Measurements from ENCODE around the gene NDUFV1. TPM values are rescaled to one million over a fixed set of nuclear protein-coding genes. Genes with fewer than 3 reads are reported as not detected.
"Not testable (repeated sequence)": the region's sequence is repeated elsewhere in the genome, so short reads cannot be mapped to it uniquely, and the experiment has no call there.

The NDUFV1 gene
- 90.1 TPM for total RNA-seq

DNA sequence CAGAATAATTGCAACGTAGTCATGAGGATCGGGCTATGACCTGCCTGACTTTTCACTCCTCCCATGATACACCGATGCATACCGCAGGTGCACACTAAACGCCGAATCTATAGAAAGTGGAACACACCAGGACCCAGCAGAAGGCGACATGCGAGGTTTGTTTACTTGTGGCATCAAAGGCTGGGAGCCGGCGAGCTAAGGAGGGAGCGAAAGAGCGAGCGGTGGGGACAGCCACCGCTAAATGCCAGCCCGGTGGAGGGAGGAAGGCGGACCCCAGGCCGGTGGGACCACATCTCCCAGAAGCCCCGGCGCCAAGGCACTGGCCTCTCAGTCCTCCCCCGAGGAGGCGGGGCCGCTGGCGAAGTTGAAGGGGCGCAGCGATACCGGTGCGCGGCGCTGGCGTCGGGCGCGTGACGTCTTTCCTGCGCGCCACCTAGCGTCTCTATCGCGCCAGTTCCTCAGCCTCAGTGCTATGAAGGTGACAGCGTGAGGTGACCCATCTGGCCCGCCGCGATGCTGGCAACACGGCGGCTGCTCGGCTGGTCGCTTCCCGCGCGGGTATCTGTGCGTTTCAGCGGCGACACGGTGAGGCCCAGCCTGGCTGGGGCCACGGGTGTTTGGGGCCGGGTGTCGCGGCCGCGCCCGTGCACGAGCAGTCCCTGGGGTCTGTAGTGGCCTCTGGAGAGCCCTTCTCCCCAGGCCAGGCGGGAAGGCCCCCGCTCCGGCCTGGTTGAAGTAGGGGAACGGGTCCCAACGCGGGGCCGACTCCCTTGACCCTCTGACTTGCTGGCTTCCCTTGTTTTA is at the start of gene NDUFV1:
NDUFV1 (plus strand) TSS at position 445 of the 804 bp plus-strand sequence; CDS start at position 514, 69 bp downstream.
- Histone ChIP-seq H3K4me3 (ENCODE audit: low read length) (peak within 1 kb of the TSS; percentile 76), H3K9me3 (ENCODE audit: low read depth, low read length) (no peaks in the 10 kb centered on the region), H3K27me3 (ENCODE audit: insufficient read depth, low read length) (no peaks in the 10 kb centered on the region), H3K4me1 (ENCODE audit: insufficient read depth, low read length) (peaks cover 19% of the 10 kb centered on the region)

DNA sequence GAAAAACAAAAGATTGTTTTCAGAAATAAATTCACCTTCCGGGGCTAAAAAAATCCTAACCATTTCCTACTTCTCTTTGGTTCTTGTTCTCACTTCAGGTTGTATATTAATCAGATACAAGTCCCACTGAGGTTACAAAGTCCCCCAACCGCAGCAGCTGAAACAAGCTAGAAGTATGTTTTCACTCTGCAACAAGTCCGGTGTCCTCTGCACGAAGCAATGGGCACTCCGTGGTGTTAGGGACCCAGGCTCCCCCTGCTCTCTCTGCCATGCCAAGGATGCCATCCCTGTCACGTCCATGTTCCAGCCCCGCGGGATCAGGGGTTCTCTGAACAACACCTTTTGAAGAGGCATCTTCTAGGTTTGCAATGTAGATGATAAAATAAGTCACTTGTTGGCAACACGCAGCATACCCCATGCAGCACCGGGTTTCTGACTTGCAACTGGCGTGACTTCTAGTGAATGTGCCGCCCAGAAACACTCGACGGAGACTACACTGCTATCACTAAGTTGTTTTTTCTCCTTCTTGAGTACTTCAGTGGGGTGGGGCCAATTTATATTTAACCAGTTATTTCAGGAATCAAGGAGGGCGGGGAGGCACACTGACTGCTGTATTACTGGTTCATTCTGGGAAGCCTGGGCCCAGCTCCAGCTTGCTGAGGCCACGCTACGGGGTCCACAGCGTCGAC is 48.5 kb upstream of the NDUFV1 start:
- H3K9me3 ChIP-seq (ENCODE audit: low read depth, low read length): no peaks in the 10 kb centered on the region
- no peak overlapping the region for H3K4me3 ChIP-seq (ENCODE audit: low read length)
- no peaks in the 10 kb centered on the region for H3K27me3 ChIP-seq (ENCODE audit: insufficient read depth, low read length)
- no peaks in the 10 kb centered on the region for H3K4me1 ChIP-seq (ENCODE audit: insufficient read depth, low read length)

DNA sequence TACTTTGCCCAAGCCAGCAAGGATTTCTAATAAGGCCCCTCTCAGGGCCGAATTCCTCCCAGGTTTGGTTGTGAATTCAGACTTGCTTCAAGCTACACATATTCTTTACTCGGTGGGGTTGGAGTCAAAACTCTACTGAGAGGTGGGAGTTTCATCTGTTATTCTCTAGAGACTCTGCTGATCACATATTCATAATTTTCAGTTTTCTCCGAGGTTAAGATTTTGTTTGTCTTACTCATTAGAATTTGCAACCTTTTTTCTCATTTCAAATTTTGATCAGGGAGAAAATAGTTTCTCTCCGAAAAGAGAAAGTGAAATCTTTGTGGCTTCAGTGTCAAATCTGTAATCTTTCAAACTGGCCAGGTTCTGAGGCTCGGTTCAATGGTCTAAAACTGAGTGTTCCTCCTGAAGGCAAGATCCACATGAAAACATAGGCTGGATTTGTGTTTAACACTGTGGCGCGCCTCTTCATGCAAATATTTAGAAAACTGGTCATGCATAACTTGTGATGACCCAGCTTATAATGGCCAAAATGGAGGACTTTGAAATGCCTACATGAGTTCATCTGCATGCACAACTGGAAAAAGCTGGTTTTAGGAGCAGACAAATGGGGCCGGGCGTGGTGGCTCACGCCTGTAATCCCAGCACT is 44.6 kb upstream of the NDUFV1 start:
- H3K27me3 ChIP-seq (ENCODE audit: insufficient read depth, low read length): no peaks in the 10 kb centered on the region
- no peaks in the 10 kb centered on the region for H3K9me3 ChIP-seq (ENCODE audit: low read depth, low read length)
- H3K4me1 ChIP-seq (ENCODE audit: insufficient read depth, low read length): no peaks in the 10 kb centered on the region
- H3K4me3 ChIP-seq (ENCODE audit: low read length): no peak overlapping the region

DNA sequence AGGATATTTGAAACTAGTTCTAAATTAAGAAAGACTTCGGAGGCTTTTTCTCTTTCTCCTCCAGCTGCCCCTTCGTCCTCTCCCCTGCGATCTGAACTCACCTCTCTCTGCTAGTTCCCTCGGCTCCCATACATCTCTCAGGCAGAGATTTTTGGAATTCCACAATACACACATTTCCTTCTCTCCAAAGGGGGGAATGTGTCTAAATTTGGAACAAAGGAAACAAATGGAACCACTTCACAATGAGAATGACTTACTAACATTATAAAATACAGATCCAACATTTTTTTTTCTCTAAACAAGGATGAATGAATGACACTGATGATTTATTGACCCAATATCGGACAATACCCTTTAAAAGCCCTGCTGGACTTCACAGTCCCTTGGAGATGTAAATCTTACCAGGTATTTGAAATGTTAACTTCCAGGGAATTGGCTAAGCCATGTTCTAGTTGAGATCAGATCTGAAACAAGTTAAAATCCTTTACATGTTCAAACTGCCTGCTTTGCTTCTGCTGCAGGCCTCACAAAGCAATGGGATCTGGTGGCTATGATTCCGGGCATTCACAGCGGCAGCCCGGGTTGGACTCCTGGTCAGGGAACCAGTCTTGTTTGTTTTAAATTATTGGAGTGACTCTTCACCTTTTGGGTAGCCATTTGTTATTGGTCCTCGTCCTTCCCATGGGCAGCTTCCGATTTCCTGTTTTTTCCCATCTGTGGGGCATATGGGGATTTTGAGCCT is 43.6 kb upstream of the NDUFV1 start:
- Histone ChIP-seq H3K9me3 (ENCODE audit: low read depth, low read length) (no peaks in the 10 kb centered on the region), H3K4me3 (ENCODE audit: low read length) (no peak overlapping the region), H3K27me3 (ENCODE audit: insufficient read depth, low read length) (no peaks in the 10 kb centered on the region), H3K4me1 (ENCODE audit: insufficient read depth, low read length) (no peaks in the 10 kb centered on the region)

DNA sequence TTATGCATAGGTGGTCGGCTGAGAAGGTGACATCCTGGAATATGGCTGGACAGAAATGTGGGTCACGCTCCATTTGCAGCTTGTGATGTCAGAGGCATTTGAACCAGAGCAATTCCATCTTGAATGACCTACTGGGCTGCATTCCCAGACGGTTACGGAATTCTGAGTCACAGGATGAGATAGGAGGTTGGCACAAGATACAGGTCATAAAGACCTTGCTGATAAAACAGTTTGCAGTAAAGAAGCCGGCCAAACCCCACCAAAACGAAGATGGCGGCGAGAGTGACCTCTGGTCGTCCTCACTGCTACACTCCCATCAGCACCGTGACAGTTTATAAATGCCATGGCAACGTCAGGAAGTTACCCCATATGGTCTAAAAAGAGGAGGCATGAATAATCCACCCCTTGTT is 43.0 kb upstream of the NDUFV1 start:
- not testable (repeated sequence) for H3K4me1 ChIP-seq (ENCODE audit: insufficient read depth, low read length); H3K4me3 ChIP-seq (ENCODE audit: low read length); H3K27me3 ChIP-seq (ENCODE audit: insufficient read depth, low read length); H3K9me3 ChIP-seq (ENCODE audit: low read depth, low read length)

DNA sequence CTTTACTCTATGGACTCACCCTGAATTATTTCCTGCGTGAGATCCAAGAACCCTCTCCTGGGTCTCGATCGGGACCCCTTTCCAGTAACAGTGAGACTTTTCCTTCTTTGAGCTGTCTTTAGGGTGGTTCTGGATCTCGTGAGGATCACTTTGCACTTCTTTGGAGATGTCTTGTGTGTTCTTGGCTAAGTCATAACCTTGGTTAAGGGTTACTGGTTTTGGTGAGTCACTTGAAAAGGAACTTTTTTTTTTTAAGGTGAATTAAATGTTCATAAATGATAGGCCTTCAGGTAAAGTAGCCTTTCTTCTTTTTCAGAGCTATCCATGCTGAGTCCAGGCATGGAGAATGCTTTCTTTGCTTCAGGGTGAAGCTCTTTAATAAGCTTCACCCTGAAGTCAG is 42.5 kb upstream of the NDUFV1 start:
- Histone ChIP-seq H3K4me1 (ENCODE audit: insufficient read depth, low read length) (no peaks in the 10 kb centered on the region), H3K4me3 (ENCODE audit: low read length) (no peak overlapping the region), H3K27me3 (ENCODE audit: insufficient read depth, low read length) (no peaks in the 10 kb centered on the region), H3K9me3 (ENCODE audit: low read depth, low read length) (no peaks in the 10 kb centered on the region)

DNA sequence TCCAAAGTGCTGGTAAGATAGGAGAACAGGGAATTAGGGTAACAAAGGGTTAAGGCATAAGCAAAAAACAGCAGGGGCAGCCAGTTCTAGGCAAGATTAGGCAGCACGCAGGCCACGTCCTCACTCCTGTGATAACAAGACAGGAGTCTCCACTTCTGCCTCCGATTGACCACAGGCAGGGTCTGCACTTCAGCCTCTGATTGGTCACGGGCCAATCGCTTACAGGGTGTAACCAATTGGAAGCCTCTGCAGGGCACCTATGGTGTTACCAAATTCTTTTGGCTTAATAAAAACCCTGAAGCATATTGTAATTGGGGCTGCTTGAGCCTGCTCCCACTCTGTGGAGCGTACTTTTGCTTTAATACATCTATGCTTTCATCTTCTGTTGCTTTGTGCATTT is 35.3 kb upstream of the NDUFV1 start:
- H3K9me3 ChIP-seq (ENCODE audit: low read depth, low read length): no peaks in the 10 kb centered on the region
- peaks cover 12% of the 10 kb centered on the region for H3K27me3 ChIP-seq (ENCODE audit: insufficient read depth, low read length)
- H3K4me3 ChIP-seq (ENCODE audit: low read length): no peak overlapping the region
- H3K4me1 ChIP-seq (ENCODE audit: insufficient read depth, low read length): no peaks in the 10 kb centered on the region

DNA sequence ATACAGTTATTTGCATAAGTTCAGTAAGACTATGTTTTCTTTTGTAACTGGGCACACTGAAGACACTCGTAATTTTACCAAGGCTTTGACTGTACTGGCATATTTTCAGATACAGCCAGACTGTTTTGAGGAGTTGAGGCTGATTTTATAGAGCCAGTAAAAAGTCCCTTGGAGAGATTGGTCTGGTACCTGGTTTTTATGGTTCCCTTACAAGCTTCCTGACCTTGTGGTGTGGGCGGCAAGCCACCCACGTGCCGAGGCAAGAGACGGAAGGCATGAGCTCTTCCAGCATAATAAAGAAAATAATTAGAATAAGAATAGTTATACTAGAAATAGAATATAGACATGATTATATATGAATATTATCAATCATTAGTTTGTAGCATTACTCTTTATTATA is 34.4 kb upstream of the NDUFV1 start:
- H3K4me1 ChIP-seq (ENCODE audit: insufficient read depth, low read length): no peaks in the 10 kb centered on the region
- no peak overlapping the region for H3K4me3 ChIP-seq (ENCODE audit: low read length)
- no peaks in the 10 kb centered on the region for H3K9me3 ChIP-seq (ENCODE audit: low read depth, low read length)
- H3K27me3 ChIP-seq (ENCODE audit: insufficient read depth, low read length): peaks cover 13% of the 10 kb centered on the region

DNA sequence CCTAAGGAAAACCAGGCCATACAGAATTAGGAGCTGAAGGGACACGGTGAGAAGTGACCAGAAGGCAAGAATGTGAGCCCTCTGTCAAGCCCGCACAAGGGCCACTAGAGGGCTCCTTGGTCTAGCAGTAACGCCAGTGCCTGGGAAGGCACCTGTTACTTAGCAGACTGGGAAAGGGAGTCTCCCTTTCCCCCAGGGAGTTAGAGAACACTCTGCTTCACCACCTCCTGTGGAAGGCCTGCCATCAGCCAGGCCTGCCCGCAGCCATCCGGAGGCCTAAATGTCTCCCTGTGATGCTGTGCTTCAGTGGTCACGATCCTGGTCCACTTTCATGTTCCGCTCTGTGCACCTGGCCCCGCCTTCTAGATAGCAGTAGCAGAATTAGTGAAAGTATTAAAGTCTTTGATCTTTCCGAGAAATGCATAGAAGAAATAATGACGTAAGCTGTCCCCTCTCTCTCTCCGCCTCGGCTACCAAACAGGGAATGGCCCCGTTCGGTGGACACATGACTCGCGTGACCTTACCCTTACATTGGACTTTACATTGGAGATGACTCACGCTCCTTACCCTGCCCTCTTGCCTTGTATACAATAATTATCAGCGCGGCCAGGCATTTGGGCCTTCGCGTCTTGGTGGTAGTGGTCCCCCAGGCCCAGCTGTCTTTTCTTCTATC is 33.9 kb upstream of the NDUFV1 start:
- H3K4me3 ChIP-seq (ENCODE audit: low read length): no peak overlapping the region
- H3K27me3 ChIP-seq (ENCODE audit: insufficient read depth, low read length): peaks cover 13% of the 10 kb centered on the region
- H3K9me3 ChIP-seq (ENCODE audit: low read depth, low read length): no peaks in the 10 kb centered on the region
- H3K4me1 ChIP-seq (ENCODE audit: insufficient read depth, low read length): no peaks in the 10 kb centered on the region

DNA sequence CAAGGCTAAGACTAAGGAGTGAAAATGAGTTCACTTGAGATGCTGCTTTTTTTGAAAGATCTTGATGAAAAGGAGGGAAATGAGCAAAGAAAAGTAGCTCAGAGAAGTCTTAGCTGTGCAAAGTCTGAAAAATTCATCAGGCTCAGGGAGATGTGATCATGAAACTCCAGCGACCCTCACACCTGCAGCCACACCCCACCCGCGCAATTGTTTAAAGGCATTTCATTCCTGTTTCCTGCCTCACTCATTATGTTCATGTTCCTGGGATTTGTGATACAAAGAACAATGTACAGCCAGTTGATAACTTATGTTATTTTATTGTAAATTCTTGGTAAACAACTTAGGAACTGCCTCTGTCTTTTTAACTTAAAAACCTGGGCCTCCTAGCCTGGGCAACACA is 31.8 kb upstream of the NDUFV1 start:
- Histone ChIP-seq H3K4me3 (ENCODE audit: low read length) (no peak overlapping the region), H3K4me1 (ENCODE audit: insufficient read depth, low read length) (peaks cover 10% of the 10 kb centered on the region), H3K27me3 (ENCODE audit: insufficient read depth, low read length) (peaks cover 13% of the 10 kb centered on the region), H3K9me3 (ENCODE audit: low read depth, low read length) (no peaks in the 10 kb centered on the region)

DNA sequence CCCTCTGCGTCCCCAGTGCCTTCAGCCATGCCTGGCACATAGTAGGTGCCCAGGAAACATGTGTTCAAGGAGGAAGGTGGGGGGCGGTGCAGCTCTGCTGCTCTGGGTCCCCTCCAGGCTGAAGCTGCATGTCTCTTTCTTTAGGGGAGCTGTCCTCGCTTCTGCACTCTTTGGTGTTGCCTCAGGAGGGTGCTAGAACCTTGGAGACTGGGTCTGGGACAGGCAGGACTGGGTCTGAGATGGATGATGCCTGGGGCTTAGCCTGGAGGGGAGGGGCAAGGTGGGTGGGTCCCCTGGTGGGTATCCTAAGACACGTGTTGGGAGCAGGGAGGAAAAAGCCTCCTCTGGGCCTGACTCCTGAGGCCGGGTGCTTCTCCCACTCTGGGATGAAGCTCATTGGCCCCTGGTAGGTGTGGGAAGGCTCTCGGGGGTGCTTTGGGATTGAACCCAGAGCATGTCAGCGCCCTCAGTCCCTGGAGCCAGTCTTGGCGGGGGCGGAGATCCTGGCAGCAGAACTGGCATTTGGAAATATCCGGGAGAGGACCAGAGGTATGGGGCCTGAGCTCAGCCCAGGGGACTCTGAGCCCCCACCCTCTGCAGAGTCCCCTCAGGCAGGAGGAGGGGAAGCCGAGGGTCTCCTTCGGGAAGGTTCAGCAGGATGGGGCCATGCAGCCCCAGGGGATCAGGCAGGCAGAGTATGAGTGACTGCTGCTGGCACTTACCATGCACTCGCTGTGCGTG is 29.8 kb upstream of the NDUFV1 start:
- Histone ChIP-seq H3K4me3 (ENCODE audit: low read length) (no peak overlapping the region), H3K27me3 (ENCODE audit: insufficient read depth, low read length) (peaks cover 6% of the 10 kb centered on the region), H3K4me1 (ENCODE audit: insufficient read depth, low read length) (peaks cover 11% of the 10 kb centered on the region), H3K9me3 (ENCODE audit: low read depth, low read length) (no peaks in the 10 kb centered on the region)

DNA sequence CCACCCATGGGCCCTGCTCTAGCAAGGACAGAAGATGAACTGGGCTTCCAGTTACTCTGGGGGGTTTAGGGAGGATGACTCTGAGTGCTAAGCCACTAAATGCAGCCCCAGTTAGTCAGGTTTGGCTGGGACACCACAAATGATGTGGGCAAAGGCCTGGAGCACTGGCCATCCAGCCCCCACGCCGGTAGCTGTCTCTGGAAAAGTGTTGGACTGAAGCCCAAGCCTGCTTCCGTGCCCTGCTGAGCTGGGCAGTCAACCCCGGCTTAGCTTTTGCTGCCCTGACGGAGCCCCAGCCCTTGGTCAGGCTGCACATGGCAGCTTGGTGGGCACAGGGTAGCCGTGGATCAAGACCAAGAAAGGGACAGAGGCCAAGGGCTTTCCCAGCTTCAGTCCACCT is 28.8 kb upstream of the NDUFV1 start:
- H3K4me3 ChIP-seq (ENCODE audit: low read length): no peak overlapping the region
- no peaks in the 10 kb centered on the region for H3K9me3 ChIP-seq (ENCODE audit: low read depth, low read length)
- peaks cover 21% of the 10 kb centered on the region for H3K4me1 ChIP-seq (ENCODE audit: insufficient read depth, low read length)
- H3K27me3 ChIP-seq (ENCODE audit: insufficient read depth, low read length): peaks cover 2% of the 10 kb centered on the region

DNA sequence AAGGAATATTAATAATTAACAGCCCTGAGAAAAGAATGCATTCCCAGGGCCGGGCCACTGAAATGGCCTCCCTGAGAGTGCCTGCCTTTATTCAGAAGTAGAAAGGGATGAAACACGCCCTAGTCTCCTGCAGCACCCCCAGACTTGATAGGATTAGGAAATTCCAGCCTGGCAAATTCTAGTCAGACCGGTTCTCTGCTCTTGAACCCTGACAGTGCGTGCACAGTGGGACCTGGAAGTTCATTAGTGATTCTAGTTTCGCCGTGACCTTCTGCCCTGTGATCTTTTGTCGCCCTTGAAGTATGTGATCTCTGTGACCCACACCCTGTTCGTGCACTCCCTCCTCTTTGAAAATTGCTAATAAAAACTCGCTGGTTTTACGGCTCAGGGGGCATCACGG is 25.3 kb upstream of the NDUFV1 start:
- peaks cover 47% of the 10 kb centered on the region for H3K4me1 ChIP-seq (ENCODE audit: insufficient read depth, low read length)

DNA sequence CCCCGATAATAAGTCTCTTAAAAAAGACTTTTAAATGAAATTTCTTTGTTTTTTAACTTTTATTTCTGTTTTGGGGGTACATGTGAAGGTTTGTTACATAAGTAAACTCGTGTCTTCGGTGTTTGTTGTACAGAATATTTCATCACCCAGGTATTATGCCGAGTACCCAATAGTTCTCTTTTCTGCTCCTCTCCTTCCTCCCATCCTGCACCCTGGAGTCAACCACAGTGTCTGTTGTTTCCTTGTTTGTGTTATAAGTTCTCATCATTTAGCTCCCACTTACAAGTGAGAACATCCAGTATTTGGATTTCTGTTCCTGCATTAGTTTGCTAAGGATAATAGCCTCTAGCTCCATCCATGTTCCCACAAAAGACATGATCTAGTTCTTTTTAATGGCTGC is 24.7 kb upstream of the NDUFV1 start:
- Histone ChIP-seq H3K4me1 (ENCODE audit: insufficient read depth, low read length) (peaks cover 52% of the 10 kb centered on the region), H3K4me3 (ENCODE audit: low read length) (no peak overlapping the region), H3K27me3 (ENCODE audit: insufficient read depth, low read length) (no peaks in the 10 kb centered on the region), H3K9me3 (ENCODE audit: low read depth, low read length) (no peaks in the 10 kb centered on the region)

More for the DNA sequence above, 25.3 kb upstream of the NDUFV1 start:
- Histone ChIP-seq H3K4me3 (ENCODE audit: low read length) (no peak overlapping the region), H3K27me3 (ENCODE audit: insufficient read depth, low read length) (peaks cover under 1% of the 10 kb centered on the region), H3K9me3 (ENCODE audit: low read depth, low read length) (no peaks in the 10 kb centered on the region)
